GM18867 (cell line): ENCODE measurements around the gene GPC1.

Source experiments
- ATAC-seq: cut with Tn5 transposase; IDR thresholded peaks from one replicate; pipeline ENCODE4 v1.9.1; 2021; ENCODE audit warnings: mild to moderate bottlenecking, moderate library complexity; ENCODE audit not compliant: unreplicated experiment

The GPC1 gene

DNA sequence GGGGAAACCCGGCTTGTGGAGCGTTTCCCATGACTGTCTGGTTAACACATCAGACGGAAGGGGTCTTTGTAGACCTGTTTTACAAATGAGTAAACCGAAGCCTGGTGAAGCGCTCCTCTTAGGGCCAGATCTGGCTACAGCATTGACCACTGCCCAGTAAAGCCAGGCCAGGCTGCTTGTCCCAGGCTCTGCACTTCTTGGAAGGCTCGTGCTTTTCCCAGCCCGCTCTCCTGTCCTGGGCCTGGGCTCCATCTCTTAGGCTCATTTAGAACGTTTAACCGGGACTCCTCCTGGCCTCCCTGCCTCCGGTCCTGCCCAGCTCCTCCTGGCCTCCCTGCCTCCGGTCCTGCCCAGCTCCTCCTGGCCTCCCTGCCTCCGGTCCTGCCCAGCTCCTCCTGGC is 4.8 kb downstream of the GPC1 start:
- no peak for ATAC-seq

DNA sequence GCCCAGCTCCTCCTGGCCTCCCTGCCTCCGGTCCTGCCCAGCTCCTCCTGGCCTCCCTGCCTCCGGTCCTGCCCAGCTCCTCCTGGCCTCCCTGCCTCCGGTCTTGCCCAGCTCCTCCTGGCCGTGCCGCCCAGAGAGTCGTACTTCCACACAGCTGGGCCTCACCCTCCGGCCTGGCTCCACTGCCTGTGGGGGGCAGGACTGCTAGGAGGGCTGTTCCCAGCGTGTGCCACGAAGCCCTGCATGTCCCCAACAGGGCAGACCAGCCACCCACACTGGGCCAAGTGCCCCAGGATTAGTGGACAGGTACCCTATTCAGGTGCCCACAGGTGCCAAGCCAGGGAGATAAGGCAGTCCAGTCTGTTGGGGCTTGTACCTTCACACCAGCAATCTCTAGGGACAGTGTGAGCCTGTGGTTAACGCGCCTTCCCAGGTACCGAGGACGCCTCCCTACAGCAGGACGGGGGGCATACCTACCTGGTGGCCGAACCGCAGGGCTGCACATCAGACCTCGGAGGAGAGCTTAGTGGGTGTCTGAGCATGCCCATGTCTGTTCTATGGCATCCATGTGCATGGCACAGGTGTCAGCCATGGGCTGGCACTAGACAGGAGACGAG is 5.3 kb downstream of the GPC1 start:
- no peak for ATAC-seq

DNA sequence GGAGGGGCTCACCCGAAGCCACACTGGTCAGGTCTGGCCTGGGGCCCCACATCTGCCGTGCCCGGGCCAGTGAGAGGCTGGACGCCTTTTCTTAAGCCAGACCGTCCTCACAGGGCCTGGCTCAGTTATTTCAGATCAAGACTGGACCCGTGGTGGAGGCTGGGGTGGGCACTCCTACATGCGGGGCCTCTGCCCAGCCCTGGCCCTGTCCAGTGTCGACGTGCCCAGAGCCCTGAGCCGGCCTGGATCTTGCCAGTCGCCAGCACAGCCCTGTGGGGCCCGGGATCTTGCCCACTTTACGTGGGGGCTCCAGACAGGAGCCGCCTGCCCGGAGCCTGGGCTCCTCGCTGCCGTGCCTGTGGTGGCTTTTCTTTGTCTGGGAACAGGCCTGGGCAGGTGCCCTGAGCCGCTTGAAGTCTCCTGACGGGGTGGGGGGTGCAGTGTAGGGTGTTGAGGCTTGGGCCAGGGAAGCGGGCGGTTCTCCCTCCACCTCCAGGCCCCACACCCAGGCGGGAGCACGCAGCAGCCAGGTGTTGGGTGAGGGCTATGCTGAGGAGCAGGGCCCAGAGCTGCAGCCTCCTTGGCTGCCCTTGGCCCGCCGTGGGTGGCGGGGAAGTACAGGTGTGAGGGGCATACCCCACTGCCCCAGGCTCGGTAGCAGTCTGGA is 6.0 kb downstream of the GPC1 start:
- ATAC-seq, result no peak

DNA sequence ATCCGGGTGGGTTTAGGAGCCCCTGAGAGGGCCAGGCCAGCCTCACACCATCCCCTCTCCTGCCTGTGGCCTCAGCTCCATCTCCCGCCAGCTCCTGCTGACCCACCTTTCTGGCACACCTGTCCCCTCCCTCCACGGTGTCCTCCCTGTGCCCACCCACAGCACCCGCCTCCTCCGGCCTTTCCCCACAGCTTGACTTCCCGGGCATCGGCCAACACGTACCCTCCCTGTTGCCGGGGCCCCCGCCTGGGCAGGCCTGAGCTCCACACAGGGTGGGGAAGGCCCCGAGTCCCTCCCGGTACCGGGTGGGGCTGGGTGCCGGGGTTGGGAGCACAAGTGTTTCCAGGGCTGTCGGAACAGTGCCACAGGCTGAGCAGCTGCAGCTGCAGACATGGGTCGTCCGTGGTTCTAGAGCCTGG is 6.5 kb downstream of the GPC1 start:
- no peak for ATAC-seq

DNA sequence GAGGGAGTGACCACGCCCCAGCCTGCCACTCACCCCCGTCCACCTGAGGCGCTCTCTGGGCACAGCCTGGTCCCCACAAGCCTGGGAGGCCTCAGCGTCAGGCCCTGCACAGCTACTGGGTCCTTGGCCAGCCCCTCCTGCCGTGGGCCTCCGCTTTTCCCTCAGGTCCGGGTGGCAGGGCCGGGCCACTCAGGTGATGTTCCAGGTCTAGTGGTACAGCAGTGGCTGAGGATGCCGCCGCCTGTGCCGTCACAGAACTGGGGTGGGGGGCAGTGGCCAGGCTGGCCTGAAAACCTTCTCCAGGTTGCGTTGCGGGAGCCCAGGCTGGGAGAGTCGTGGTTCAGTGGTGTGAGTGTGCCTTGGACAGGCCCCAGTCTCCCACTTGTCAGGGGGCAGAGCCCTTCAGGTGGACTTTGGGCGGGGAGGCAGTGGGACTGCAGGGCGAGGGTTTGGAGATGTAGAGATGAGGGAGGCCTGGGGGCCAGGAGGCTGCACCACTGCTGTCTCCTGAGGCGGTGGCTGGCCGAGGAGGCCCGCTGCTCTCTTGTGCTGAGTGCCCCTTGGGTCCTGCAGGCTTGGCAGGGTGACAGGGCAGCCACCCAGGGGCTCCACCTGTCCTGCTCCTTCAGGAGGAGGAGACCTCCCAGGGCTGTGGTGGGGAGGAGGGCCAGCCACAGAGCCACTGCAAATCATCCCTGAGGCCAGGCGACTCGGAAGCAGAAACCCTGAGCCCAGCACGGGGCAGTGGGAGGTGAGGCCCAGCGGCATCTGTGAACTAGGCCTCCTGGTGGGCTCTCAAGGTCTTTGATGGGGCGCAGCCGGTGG is 7.6 kb downstream of the GPC1 start:
- ATAC-seq, result no peak

DNA sequence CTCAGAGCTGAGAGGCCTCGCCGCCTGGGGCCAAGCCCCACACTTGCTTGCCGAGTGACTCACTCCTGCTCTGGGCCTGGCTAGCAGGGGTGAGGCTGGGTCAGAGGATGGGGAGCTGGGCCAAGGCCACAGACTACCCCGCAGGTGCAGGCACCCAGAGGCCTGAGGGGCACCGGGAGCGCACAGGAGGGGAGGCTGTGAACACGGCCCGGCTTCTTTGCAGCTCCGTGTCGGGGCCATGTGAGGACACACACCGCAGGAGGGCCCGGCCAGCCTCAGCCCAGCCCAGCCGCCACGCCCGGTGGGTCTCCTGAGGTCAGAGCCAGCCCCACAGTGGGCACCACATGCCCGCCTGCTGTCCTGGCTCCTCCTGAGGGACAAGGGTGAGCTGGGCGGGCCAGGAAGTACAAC is 8.4 kb downstream of the GPC1 start:
- ATAC-seq, result no peak

DNA sequence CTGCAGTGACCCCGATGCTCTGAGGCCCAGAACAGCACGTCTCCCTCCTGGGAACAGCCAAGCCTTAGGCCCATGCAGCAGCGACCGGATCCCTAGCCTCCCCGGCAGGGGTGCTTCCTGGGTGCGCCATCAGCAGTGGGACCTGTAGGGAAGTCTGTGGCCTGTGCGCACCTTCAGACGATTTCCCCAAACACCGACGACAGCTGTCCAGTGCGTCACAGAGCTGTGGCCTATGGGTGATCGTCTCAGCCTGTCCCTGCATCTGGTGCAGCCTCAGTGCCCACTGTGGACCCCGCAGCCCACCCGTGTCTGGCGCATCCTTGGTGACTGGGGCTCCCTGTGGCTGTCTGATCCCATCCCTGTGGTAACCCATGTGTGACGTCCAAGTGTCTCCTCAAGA is 9.0 kb downstream of the GPC1 start:
- no peak for ATAC-seq

DNA sequence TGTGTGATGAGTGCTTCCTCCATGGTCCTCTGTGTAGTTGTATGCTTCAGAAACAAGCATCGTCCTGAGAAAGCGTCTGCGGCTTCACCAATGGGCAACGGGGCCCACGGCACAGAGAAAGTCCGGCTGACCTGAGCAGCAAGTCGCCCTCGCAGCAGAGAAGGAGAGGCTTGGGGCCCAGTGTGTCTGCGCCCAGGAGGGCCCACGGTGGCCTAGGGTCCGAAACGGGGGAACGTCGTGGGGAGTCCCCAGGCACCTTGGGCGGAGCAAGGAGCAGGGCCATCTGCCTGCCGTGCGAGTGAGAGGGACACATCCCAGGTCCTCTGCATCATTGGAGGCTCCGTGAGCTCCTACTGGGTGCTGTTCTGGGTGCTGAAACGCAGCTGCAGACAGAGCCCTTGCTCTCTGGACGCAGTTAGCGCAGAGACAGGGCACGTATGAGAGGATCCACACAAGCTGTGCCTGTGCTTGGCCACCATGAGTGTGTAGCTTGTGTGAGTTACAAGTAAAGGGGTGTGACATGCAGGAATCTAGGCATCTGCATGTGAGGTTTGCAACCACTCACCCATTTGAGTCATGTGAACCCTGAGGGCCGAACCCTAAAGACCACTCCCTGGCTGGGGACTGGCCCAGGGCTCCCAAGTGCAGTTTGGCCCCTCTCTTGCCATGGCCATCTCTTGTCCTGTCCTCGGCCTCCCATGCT is 10.6 kb downstream of the GPC1 start:
- no peak for ATAC-seq

DNA sequence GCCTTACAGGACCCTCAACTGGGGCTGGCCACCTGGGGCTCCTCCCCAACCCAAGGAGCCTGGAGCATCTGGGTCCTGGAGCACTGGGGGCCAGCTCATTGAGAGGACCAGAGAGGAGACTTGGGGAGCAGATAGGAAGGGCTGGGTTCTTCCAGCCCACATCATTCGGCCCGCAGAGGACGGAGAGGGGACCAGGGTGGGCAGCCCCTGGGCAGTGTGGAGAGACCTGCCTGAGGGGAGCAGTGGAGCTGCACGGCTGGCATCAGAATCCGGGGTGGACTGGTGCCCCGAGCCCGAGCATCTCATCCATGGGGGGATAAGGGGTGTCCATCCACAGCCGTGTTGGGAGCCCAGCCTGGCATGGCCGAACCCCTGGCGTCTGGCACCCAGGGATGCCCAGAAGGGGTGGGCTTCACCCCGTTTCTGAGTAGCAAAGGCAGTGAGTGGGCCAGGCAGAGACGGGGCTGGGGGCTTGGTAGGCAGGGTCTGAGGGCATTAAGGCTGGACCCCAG is 11.3 kb downstream of the GPC1 start:
- ATAC-seq, result no peak

DNA sequence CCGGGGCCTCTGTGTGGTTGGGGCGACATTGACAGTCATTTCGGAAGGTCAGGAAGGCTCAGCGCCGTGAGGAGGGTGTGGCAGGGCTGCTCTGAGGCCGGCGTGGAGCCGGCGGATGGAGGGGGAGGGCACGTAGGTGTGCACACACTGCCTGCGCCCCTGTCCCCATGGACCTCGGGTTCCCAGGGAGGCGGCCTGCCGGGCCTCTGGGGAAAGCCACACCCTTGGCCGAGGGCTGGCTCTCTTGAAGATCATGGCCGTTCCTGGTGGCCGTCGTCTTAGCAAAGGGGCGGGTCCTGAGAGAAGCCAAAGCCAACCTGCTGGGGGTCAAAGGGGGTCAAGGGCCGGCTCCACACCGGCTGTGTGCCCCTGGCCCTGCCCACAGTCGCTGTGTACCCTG is 11.9 kb downstream of the GPC1 start:
- no peak for ATAC-seq

DNA sequence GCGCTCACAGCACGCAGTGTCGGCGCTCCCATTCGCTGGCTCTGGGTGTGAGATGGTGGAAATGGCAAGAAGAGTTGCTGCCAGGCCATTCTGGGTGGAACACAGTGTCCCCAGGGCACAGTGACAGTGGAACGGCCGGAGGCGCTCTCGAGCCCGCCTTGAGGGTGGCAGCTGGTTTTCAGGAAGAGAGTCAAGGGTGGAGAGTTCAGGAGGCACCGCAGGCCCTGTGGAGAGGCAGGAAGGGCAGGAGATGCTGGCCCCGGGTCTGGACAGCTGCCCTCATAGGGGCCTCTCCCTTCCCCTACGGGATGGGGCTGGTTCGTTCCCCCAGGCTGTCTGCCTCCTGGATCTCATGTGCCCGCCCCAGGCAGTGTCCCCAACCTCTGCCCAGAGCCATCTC is 12.5 kb downstream of the GPC1 start:
- ATAC-seq, result no peak

DNA sequence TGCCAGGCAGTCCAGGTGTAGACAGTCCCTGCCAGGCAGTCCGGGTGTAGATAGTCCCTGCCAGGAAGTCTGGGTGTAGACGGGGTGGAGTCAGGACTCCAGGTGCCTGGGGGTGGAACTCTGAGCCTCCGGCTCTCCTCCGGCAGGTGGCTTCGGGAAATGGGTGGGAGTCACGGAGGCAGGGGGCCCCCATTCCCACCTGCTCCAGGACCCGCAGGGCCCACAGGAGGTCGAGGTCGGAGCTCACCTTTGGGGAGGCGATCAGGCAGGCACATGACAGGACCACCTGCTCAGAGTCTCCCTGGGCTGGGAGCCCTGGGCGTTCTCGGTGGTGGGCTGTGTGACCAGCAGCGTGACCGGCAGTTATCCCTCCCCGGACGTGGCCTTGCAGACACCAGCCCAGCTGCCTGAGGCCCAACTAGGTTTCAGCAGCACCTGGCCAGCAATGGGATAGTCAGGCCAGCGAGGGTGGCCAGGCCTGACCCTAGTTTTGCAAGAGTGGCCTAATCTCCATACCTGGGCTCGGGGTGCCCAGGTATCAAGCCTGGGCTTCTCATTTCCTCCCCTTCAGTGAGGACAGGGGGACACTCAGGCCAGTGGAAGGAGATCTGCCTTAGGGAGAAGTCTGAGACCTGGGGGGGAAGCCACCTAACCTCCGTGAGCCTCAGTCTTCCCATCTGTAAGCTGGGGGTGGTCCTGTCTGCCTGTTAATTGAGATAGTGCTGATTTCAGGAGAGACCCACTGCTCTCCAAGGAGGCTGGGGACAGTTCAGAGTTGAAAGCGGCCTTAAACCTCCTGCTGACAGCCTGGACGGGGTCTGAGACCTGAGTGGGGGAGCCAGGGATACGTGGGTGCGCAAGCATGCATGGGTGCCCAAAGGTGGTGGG is 13.2 kb downstream of the GPC1 start:
- ATAC-seq, result no peak

DNA sequence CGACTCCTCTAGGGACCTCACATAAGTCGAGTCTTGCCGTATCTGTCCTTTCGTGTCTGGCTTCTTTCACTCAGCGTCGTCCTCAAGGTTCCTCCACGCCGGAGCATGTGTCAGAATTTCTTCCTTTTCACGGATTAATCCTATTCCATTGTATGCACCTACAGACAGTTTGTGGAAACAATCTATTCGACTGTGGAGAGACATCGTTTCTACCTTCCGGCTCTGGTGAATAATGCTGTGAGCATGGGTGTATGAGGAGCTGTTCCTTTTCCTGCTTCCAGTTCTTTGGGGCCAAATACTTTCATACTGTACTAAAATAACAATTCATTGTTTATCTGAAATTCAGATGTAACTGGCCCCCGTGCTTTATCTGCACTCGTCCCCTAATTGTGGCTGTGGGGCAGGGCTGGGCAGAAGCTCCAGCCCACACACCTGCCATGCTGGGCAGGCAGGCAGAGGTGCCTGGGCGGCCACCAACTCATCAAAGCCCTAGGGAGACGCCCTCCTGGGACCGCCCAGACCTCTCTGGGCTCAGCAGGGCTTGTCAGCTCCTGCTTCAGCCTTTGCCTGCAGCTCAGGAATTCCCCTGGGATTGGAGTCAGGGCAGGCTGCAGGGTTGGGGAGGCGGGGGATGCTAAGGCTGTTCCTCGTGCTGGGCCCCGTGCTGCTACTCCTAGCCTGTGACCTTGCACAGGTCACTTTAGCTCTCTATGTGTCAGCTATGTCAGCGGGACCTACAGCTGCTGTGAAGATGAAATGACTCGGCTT is 14.5 kb downstream of the GPC1 start:
- ATAC-seq, result no peak

DNA sequence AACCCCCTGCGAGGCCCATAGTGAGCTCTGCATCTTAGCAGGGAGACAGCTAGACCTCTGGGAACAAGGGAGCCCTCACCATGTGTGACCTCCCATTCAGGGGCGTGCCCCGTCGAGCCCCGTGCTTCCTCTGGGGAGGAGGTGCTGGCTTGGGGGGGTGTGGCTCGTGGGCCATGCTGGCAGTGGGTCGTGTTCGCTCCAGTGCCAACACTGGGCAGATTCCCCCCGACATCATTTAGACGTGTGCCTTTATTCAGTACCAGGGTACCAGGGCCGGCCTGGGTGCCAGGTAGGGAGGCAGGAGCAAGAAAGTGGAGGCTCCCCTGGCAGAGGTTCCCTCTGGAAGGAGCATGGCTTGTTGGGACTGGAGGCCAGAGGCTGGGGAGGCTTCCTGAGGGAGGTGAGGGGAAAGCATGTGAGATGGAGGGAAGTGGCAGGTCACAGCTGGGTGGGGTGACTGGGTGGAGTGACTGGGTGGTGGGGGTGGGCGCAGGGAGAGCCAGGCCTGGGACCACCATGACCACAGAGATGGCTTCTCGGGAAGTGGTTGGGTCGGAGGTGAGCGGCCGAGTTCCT is 15.2 kb downstream of the GPC1 start:
- ATAC-seq, result no peak

DNA sequence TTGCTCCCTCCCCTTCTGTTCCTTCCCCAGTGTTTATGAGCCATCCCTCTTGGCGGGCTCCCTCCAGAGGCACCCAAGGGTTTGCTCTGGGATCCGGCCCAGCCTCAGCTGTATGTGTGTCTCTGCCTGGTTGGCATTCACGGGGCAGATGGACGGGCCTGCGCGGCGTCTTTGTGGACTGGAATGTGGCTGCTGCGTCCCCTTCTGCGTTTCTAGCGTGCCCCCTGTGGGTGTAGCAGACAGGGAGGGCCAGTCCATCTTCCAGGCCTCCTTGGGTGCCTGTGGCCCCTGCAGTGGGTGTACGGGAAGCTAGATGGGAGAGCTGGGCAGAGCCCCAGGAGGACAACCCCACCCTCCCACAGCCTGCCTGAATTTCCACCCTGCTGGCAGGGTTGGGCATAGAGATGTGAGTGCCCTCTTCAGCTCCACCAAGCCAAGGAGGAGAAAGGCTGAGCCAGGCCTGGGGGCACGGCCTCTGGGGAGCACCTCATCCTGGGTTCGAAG is 15.7 kb downstream of the GPC1 start:
- ATAC-seq, result no peak

DNA sequence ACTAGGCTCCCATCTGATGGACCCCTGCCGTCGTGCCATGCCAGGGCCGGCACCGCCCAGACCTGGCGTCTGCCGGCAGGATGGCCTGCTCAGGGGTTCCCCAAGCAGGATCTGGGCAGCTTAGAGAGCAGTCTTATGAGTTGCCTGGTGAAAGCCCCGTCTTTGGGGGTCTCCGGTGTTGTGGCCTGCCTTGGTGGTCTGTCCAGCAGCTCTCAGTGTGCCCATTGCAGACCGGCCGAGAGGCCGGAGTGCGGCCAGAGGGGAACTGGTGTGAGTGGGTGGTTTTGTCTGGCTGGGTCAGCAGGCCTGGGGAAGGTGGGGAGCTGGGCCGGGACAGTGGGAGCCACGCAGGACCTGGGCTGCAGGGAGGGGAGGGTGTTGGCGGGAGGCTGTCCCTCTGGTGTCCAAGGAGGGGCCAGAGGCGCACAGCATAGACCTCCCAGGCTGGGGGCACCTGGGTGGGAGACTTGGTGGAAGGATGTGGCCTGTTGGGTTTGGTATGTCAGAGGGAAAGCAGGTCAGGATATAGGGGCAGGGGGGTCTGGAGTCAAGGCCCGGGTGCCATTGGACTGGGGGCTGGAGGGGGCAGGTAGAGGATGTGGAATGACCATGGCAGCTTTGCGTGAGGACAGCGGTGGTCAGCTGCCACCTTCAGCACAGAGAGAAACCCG is 16.5 kb downstream of the GPC1 start:
- ATAC-seq, result no peak

DNA sequence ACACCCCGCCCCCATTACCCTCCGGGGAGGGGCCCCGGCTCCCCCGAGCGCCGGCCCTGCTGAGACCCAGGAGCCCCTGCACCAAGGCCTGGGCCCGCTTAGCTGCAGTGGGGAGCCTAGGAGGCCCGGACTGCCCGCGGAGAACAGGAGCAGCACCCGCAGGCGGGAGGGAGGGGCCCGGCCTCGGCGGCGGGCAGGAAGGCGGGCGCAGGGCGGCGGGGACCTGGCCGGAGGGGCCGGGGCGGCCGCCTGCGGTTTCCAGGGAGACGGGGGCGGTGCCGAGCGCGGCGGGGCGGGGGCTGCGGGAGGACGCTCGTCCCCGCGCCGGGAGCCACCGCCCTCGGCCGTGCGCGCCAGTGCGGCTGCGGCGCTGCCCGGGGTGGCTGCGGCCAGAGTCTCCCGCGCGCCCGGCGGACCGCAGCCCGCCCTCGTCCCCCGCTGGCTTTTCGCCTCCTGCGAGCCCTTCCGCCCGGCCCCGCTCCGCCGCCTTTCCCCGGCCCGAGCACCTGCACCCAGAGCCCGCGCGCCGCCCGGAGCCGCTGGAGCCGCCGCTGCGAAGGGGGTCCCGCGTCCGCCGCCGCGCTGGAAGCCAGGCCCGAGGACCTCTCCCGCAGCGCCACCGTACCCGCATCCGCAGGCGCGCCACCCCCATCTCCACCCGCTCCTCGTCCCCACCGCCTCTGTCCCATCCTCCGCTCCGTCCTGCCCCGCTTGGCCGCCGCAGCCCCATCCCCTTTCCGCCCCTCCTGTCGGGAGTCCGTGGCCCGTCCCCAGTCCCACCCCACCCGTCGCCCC is 17.2 kb downstream of the GPC1 start:
- no peak for ATAC-seq
